H1 (cell line): Measurements from ENCODE around the gene PARP14.

Source experiments
- EGR1 ChIP-seq: IDR thresholded peaks from 2 replicates; pipeline ENCODE4 v1.6.1; 2011; ENCODE audit warnings: low read depth, low read length, borderline replicate concordance
- EP300 ChIP-seq, 2 experiments: IDR thresholded peaks; 1 replicate in 1 of 2; 2 replicates in 1 of 2; pipeline ENCODE4 v1.6.1; 2011 to 2012; ENCODE audit warnings: low read depth in 2 of 2, low read length in 2 of 2, mild to moderate bottlenecking in 2 of 2, borderline replicate concordance in 1 of 2, inconsistent platforms in 1 of 2, moderate library complexity in 1 of 2
- POLR2AphosphoS5 ChIP-seq: IDR thresholded peaks from 2 replicates; pipeline ENCODE4 v1.6.1; 2011; ENCODE audit warnings: low read depth, low read length
- POU5F1 ChIP-seq: IDR thresholded peaks from 2 replicates; pipeline ENCODE4 v1.6.1; 2011; ENCODE audit warnings: low read depth, mild to moderate bottlenecking, low read length, moderate library complexity
- RAD21 ChIP-seq, 2 experiments: IDR thresholded peaks in 1 of 2; conservative IDR thresholded peaks in 1 of 2; 2 replicates each; pipeline ENCODE4 v1.6.1; 2011; ENCODE audit warnings: low read depth in 2 of 2, low read length in 2 of 2, improper control_type of control experiment in 1 of 2, inconsistent platforms in 1 of 2, mild to moderate bottlenecking in 1 of 2, moderate library complexity in 1 of 2
- YY1 ChIP-seq: IDR thresholded peaks from 2 replicates; pipeline ENCODE4 v1.6.1; 2011; ENCODE audit warnings: low read depth, mild to moderate bottlenecking, low read length

GRCh38 chr3:122688996-122689395, 8.4 kb downstream of the PARP14 start:
- TF ChIP-seq YY1 (no peak), EGR1 (no peak), EP300 (IDR thresholded peaks at IDR 0.05; ENCODE audit: borderline replicate concordance in 1 of 2, low read depth in 2 of 2, low read length in 2 of 2) (no peak), RAD21 (IDR thresholded peaks at IDR 0.05 in 1 of 2, conservative IDR thresholded peaks at IDR 0.05 in 1 of 2; ENCODE audit: low read depth in 2 of 2, low read length in 2 of 2) (no peak), POU5F1 (no peak), POLR2AphosphoS5 (no peak)
